Measurements from ENCODE around the gene SNTB2. TPM values are rescaled to one million over a fixed set of nuclear protein-coding genes. Genes with fewer than 3 reads are reported as not detected.
A peak's percentile ranks its signal among the peaks of the same experiment; 100 is the strongest.

The SNTB2 gene
- total and polyA plus RNA-seq, 9 of the 15 experiments (the other 6 are each of a cell fraction or from before 2014, with no cell fraction given), result 1.2 to 13.7 (median 5.7) TPM

GRCh38 chr16:69195369-69196029 is 8.5 kb downstream of the SNTB2 start:
- H3K9me3 ChIP-seq (replicated peaks; ENCODE audit: control insufficient read depth, insufficient read depth, low read depth, low read length), result no peaks in the 10 kb centered on the region
- no peak overlapping the region for H3K4me3 ChIP-seq
- no peak for DNase-seq (ENCODE audit: extremely low read depth in 1 of 4, low spot score in 3 of 4)
- H3K27me3 ChIP-seq (ENCODE audit: control insufficient read depth in 2 of 2, insufficient read depth in 2 of 2, low read length in 2 of 2), result no peaks in the 10 kb centered on the region
- H4K20me1 ChIP-seq (replicated peaks; ENCODE audit: control insufficient read depth, insufficient read depth, low read length), result no peaks in the 10 kb centered on the region
- H3K9me1 ChIP-seq (ENCODE audit: control insufficient read depth, insufficient read depth, low read length), result no peaks in the 10 kb centered on the region
- 57% methylated on average over 4 of the region's 4 CpGs for WGBS (ENCODE audit: insufficient coverage, low coverage, missing lambda C conversion rate)
- in situ Hi-C loops (cut with MboI) (no loop called here), intact Hi-C loops (cut with micrococcal nuclease) (no loop called here)
- no peak overlapping the region for H3K27ac ChIP-seq (ENCODE audit: extremely low read depth, low read depth, low read length)
- no peak for ATAC-seq
- H3K4me2 ChIP-seq (ENCODE audit: insufficient read depth, low read length), result no peak overlapping the region
- TF ChIP-seq, protein P1, sequence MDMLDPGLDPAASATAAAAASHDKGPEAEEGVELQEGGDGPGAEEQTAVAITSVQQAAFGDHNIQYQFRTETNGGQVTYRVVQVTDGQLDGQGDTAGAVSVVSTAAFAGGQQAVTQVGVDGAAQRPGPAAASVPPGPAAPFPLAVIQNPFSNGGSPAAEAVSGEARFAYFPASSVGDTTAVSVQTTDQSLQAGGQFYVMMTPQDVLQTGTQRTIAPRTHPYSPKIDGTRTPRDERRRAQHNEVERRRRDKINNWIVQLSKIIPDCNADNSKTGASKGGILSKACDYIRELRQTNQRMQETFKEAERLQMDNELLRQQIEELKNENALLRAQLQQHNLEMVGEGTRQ (CRISPR knock-in tag; IDR thresholded peaks at IDR 0.05), result 0 out of 2 replicates have a peak, but pooled peaks have one; percentile 18
- TF ChIP-seq JUN (IDR thresholded peaks at IDR 0.05; ENCODE audit: borderline replicate concordance, low read depth, low read length) (no peak), JUN (CRISPR knock-in tag; IDR thresholded peaks at IDR 0.05; ENCODE audit: borderline replicate concordance) (no peak)
- no TSS peak for BruUV-seq (replicated peaks)
- no peaks in the 10 kb centered on the region; a peak in 1 of 5 replicates for H3K4me1 ChIP-seq (replicated peaks in 1 of 2; ENCODE audit: control insufficient read depth in 2 of 2, insufficient read depth in 2 of 2, low read length in 2 of 2)
- H2AFZ ChIP-seq (ENCODE audit: low read depth, low read length), result no peak overlapping the region
- no peak for FAIRE-seq
- no peaks in the 10 kb centered on the region; the same call in 2 of the 3 replicates for H3K79me2 ChIP-seq (ENCODE audit: control insufficient read depth, insufficient read depth, low read length)
- H3K9ac ChIP-seq (ENCODE audit: insufficient read depth in 1 of 2, low read depth in 2 of 2, low read length in 2 of 2), result no peak overlapping the region
- no peaks in the 10 kb centered on the region for H3K36me3 ChIP-seq (ENCODE audit: control insufficient read depth, insufficient read depth, low read length)
- ChIA-PET CTCF (ENCODE audit: low intra/inter-chr PET ratio) (no interaction called here), POLR2A (interaction anchor here (2.2 kb wide), 1 partner anchor 8 kb away, joined by 9 read pairs; no protein-coding TSS in a partner anchor)

DNA sequence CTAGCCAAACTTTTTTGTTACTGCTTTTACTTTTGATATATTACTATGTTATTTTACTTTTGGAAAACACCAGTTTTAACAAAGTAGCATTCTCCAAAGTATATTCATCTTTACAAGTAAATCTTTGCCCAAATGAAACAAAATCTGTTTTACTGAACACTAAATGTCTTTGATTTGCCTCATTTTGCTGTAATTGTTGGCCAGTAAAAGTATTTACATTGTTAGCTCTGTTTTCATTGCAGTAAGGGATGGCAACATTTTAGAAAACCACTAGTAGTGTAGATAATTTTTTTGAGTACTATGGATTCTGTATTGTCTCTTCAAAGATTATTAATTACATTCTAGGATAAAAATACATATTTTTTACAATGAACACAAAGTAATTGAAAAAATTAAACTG is 10.6 kb downstream of the SNTB2 start:
- in situ Hi-C loops (cut with MboI), result no loop called here
- intact Hi-C loops (cut with micrococcal nuclease), result no loop called here
- Histone ChIP-seq H3K4me2 (ENCODE audit: insufficient read depth, low read length) (no peak overlapping the region), H2AFZ (ENCODE audit: low read depth, low read length) (no peak overlapping the region), H3K9me3 (replicated peaks; ENCODE audit: control insufficient read depth, insufficient read depth, low read depth, low read length) (no peaks in the 10 kb centered on the region), H3K4me1 (replicated peaks in 1 of 2; ENCODE audit: control insufficient read depth in 2 of 2, insufficient read depth in 2 of 2, low read length in 2 of 2) (no peaks in the 10 kb centered on the region; a peak in 1 of 5 replicates), H3K27ac (ENCODE audit: extremely low read depth, low read depth, low read length) (no peak overlapping the region), H3K9ac (ENCODE audit: insufficient read depth in 1 of 2, low read depth in 2 of 2, low read length in 2 of 2) (no peak overlapping the region), H3K4me3 (no peak overlapping the region), H3K36me3 (ENCODE audit: control insufficient read depth, insufficient read depth, low read length) (no peaks in the 10 kb centered on the region), H3K9me1 (ENCODE audit: control insufficient read depth, insufficient read depth, low read length) (no peaks in the 10 kb centered on the region), H3K27me3 (ENCODE audit: control insufficient read depth in 2 of 2, insufficient read depth in 2 of 2, low read length in 2 of 2) (no peaks in the 10 kb centered on the region), H4K20me1 (replicated peaks; ENCODE audit: control insufficient read depth, insufficient read depth, low read length) (no peaks in the 10 kb centered on the region), H3K79me2 (ENCODE audit: control insufficient read depth, insufficient read depth, low read length) (no peaks in the 10 kb centered on the region; the same call in 2 of the 3 replicates)
- no peak for TF ChIP-seq HNRNPLL (IDR thresholded peaks at IDR 0.05; ENCODE audit: low read depth, low read length, poor library complexity, severe bottlenecking)
- CTCF ChIA-PET (ENCODE audit: low intra/inter-chr PET ratio), result no interaction called here
- POLR2A ChIA-PET, result no interaction called here
- no peak for ATAC-seq
- no TSS peak for BruUV-seq (replicated peaks)
- no peak for DNase-seq (ENCODE audit: extremely low read depth in 1 of 4, low spot score in 3 of 4)
- peak; percentile 29 for FAIRE-seq

All from K562 (cell line).